Measurements from ENCODE around the gene CERCAM. TPM values are rescaled to one million over a fixed set of nuclear protein-coding genes. Genes with fewer than 3 reads are reported as not detected.

CERCAM gene
- polyA plus RNA-seq, 1 donor (not counting 4 experiments of a cell fraction or from before 2014, with no cell fraction given): 15.9 TPM

GRCh38 chr9:128383007-128383753 lies 37.5 kb upstream of the CERCAM start:
- H3K4me2 ChIP-seq (ENCODE audit: control insufficient read depth, extremely low read depth, insufficient read depth, low read depth, low read length): no peak overlapping the region
- H3K27me3 ChIP-seq (ENCODE audit: control insufficient read depth, extremely low read depth, insufficient read depth, low read length): no peaks in the 10 kb centered on the region
- no peak for FAIRE-seq
- TF ChIP-seq CTCF (optimal IDR thresholded peaks at IDR 0.05 in 1 of 3, IDR thresholded peaks at IDR 0.05 in 1 of 3, conservative IDR thresholded peaks at IDR 0.05 in 1 of 3; ENCODE audit: extremely low read depth in 1 of 3, insufficient read depth in 2 of 3, low read length in 3 of 3) (no peak), EZH2 (IDR thresholded peaks at IDR 0.05; ENCODE audit: low read length) (no peak)
- no peaks in the 10 kb centered on the region for H3K4me1 ChIP-seq (ENCODE audit: control insufficient read depth, extremely low read depth, insufficient read depth, low read length)
- H3K27ac ChIP-seq (ENCODE audit: control insufficient read depth, insufficient read depth, low read length): no peak overlapping the region
- DNase-seq (ENCODE audit: low read depth, low spot score): no peak
- no peaks in the 10 kb centered on the region for H4K20me1 ChIP-seq (ENCODE audit: control insufficient read depth, extremely low read depth, insufficient read depth, low read length)
- H3K4me3 ChIP-seq (ENCODE audit: control insufficient read depth in 2 of 3, extremely low read depth in 1 of 3, insufficient read depth in 2 of 3, low read depth in 1 of 3, low read length in 3 of 3): no peak overlapping the region
- no peaks in the 10 kb centered on the region for H3K9me1 ChIP-seq (ENCODE audit: control insufficient read depth, extremely low read depth, insufficient read depth, low read length)
- no peak overlapping the region for H2AFZ ChIP-seq (ENCODE audit: control insufficient read depth, low read length)
- peaks cover 13 to 34% of the 10 kb centered on the region in 2 experiments for H3K36me3 ChIP-seq (ENCODE audit: control insufficient read depth in 2 of 2, extremely low read depth in 1 of 2, insufficient read depth in 2 of 2, low read length in 2 of 2)
- no peak overlapping the region for H3K9ac ChIP-seq (ENCODE audit: control insufficient read depth, extremely low read depth, insufficient read depth, low read length)
- dilution Hi-C loops (cut with MboI; ENCODE audit: extremely low pct_ligation_motif_present, low sequenced_read_pairs): no loop called here
- no peaks in the 10 kb centered on the region for H3K9me3 ChIP-seq (ENCODE audit: control insufficient read depth, low read depth, low read length)
- peaks cover 4% of the 10 kb centered on the region for H3K79me2 ChIP-seq (ENCODE audit: control insufficient read depth, insufficient read depth, low read length)

GRCh38 chr9:128383791-128384190 lies 36.9 kb upstream of the CERCAM start:
- Histone ChIP-seq H2AFZ (ENCODE audit: control insufficient read depth, low read length) (no peak overlapping the region), H3K9ac (ENCODE audit: control insufficient read depth, extremely low read depth, insufficient read depth, low read length) (no peak overlapping the region), H4K20me1 (ENCODE audit: control insufficient read depth, extremely low read depth, insufficient read depth, low read length) (no peaks in the 10 kb centered on the region), H3K36me3 (ENCODE audit: control insufficient read depth in 2 of 2, extremely low read depth in 1 of 2, insufficient read depth in 2 of 2, low read length in 2 of 2) (peaks cover 19 to 40% of the 10 kb centered on the region in 2 experiments), H3K27ac (ENCODE audit: control insufficient read depth, insufficient read depth, low read length) (no peak overlapping the region), H3K4me1 (ENCODE audit: control insufficient read depth, extremely low read depth, insufficient read depth, low read length) (no peaks in the 10 kb centered on the region), H3K9me1 (ENCODE audit: control insufficient read depth, extremely low read depth, insufficient read depth, low read length) (no peaks in the 10 kb centered on the region), H3K79me2 (ENCODE audit: control insufficient read depth, insufficient read depth, low read length) (peaks cover 4% of the 10 kb centered on the region), H3K4me2 (ENCODE audit: control insufficient read depth, extremely low read depth, insufficient read depth, low read depth, low read length) (no peak overlapping the region), H3K9me3 (ENCODE audit: control insufficient read depth, low read depth, low read length) (no peaks in the 10 kb centered on the region), H3K27me3 (ENCODE audit: control insufficient read depth, extremely low read depth, insufficient read depth, low read length) (no peaks in the 10 kb centered on the region), H3K4me3 (ENCODE audit: control insufficient read depth in 2 of 3, extremely low read depth in 1 of 3, insufficient read depth in 2 of 3, low read depth in 1 of 3, low read length in 3 of 3) (no peak overlapping the region)
- dilution Hi-C loops (cut with MboI; ENCODE audit: extremely low pct_ligation_motif_present, low sequenced_read_pairs): no loop called here
- no peak for TF ChIP-seq EZH2 (IDR thresholded peaks at IDR 0.05; ENCODE audit: low read length)
- no peak for TF ChIP-seq CTCF (optimal IDR thresholded peaks at IDR 0.05 in 1 of 3, IDR thresholded peaks at IDR 0.05 in 1 of 3, conservative IDR thresholded peaks at IDR 0.05 in 1 of 3; ENCODE audit: extremely low read depth in 1 of 3, insufficient read depth in 2 of 3, low read length in 3 of 3)
- no peak for FAIRE-seq
- no peak for DNase-seq (ENCODE audit: low read depth, low spot score)

Measured in keratinocyte (primary cell).